Breast epithelium (tissue), 3 donors: ENCODE data around the gene CNN2.

Source experiments
- CTCF ChIP-seq, 3 donors: fragments of 450-650 bp; IDR thresholded peaks; one replicate each; pipeline ENCODE4 v1.5.1; 2016 to 2017; ENCODE audit warnings: antibody characterized with exemption in 3 of 3, mild to moderate bottlenecking in 3 of 3, moderate library complexity in 3 of 3
- POLR2A ChIP-seq: fragments of 450-650 bp; IDR thresholded peaks from one replicate; pipeline ENCODE4 v1.6.1; 2016; ENCODE audit warnings: antibody characterized with exemption, mild to moderate bottlenecking, moderate library complexity

- TF ChIP-seq POLR2A (no peak), CTCF (IDR thresholded peaks at IDR 0.05) (no peak)
Measured at GRCh38 chr19:1068009-1069001, 41.9 kb downstream of the CNN2 start.
